PC-9 (cell line): ENCODE data around the gene E2F4.

ENCODE experiments used
- EZH2 ChIP-seq: fragments of 200-600 bp; sonication (generic); IDR thresholded peaks from 2 replicates; pipeline ENCODE4 v1.8.0; 2017; ENCODE audit warnings: antibody characterized with exemption, low read depth
- TF ChIP-seq, protein P1 (sequence below): fragments of 200-600 bp; sonication (generic); conservative IDR thresholded peaks from 2 replicates; pipeline ENCODE4 v1.6.1; 2017; ENCODE audit warnings: mixed run types, antibody characterized with exemption, mild to moderate bottlenecking, moderate library complexity

DNA sequence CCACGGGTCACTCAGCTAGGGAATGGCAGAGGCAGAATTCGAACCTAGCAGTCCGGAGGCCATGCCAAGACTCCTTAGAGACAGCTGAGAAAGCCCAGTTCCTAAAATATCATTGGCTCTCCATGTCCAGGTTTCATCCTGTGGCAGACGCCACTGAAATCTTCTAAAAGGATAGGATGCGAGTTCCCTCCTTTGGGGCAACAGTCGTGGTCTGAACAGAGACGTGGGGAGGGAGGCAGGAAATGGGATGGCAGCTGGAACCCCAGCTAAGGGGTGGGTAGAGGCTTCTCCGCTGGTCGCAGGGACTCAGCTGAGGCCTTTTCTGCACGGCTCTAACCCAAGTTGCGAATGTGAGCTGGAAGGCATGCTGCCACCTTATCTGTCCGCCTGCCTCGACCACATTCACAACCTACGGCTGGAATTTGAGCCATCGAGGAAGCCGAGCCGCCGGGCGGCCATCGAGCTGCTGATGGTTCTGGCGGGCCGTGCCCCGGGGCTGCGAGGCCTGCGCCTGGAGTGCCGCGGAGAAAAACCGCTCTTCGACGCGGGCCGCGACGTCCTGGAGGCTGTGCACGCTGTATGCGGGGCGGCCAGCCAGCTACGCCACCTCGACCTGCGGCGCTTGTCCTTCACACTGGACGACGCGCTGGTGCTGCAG, 29.3 kb upstream of the E2F4 start:
- TF ChIP-seq, protein P1, sequence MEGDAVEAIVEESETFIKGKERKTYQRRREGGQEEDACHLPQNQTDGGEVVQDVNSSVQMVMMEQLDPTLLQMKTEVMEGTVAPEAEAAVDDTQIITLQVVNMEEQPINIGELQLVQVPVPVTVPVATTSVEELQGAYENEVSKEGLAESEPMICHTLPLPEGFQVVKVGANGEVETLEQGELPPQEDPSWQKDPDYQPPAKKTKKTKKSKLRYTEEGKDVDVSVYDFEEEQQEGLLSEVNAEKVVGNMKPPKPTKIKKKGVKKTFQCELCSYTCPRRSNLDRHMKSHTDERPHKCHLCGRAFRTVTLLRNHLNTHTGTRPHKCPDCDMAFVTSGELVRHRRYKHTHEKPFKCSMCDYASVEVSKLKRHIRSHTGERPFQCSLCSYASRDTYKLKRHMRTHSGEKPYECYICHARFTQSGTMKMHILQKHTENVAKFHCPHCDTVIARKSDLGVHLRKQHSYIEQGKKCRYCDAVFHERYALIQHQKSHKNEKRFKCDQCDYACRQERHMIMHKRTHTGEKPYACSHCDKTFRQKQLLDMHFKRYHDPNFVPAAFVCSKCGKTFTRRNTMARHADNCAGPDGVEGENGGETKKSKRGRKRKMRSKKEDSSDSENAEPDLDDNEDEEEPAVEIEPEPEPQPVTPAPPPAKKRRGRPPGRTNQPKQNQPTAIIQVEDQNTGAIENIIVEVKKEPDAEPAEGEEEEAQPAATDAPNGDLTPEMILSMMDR, result no peak
- TF ChIP-seq EZH2, result no peak
